Astrocyte (in vitro differentiated cells and primary cell): ENCODE measurements around the gene INPP5F.
"Not testable (repeated sequence)": the region's sequence is repeated elsewhere in the genome, so short reads cannot be mapped to it uniquely, and the experiment has no call there.

Experiments used
- CTCF ChIP-seq: IDR thresholded peaks from 2 replicates; pipeline ENCODE4 v1.5.1; 2011; ENCODE audit warnings: low read depth, mild to moderate bottlenecking, inconsistent platforms, low read length, moderate library complexity; ENCODE audit not compliant: insufficient read depth
- EZH2 ChIP-seq: IDR thresholded peaks from 2 replicates; pipeline ENCODE4 v1.6.1; 2012; ENCODE audit warnings: mild to moderate bottlenecking, low read length, inconsistent platforms; ENCODE audit not compliant: insufficient read depth

- TF ChIP-seq CTCF, EZH2: not testable (repeated sequence)
Measured at GRCh38 chr10:119710935-119711334, 14.9 kb upstream of the INPP5F start.
